Small intestine (tissue), 7 donors: ENCODE results near the gene ABCA12. TPM values are rescaled to one million over a fixed set of nuclear protein-coding genes. Genes with fewer than 3 reads are reported as not detected.

ENCODE experiments used
- DNase-seq, 2 donors: peaks; one replicate each; pipeline versions ENCODE4 v3.0.0 to v3.0.0-alpha.2; 2013
- FAIRE-seq: peaks from 2 replicates; lab custom pipeline; 2012; peaks lifted over from hg19 to GRCh38; lab: Jason Lieb, UNC
- H3K27ac ChIP-seq, 3 donors: one replicate each; pipeline ENCODE4 v1.5.1; 2013; ENCODE audit warnings: low read length in 2 of 3, mild to moderate bottlenecking in 2 of 3, control low read depth in 1 of 3, inconsistent platforms in 1 of 3, low read depth in 1 of 3, moderate library complexity in 1 of 3
- H3K27me3 ChIP-seq, 3 donors: one replicate each; pipeline ENCODE4 v1.6.1; 2013; ENCODE audit warnings: low read length in 3 of 3, inconsistent platforms in 1 of 3; ENCODE audit not compliant: control insufficient read depth in 3 of 3, insufficient read depth in 3 of 3
- H3K36me3 ChIP-seq, 3 donors: one replicate each; pipeline ENCODE4 v1.6.1; 2013; ENCODE audit warnings: low read length in 3 of 3, inconsistent platforms in 1 of 3, low read depth in 1 of 3, mild to moderate bottlenecking in 1 of 3, moderate library complexity in 1 of 3; ENCODE audit not compliant: control insufficient read depth in 3 of 3, insufficient read depth in 2 of 3
- H3K4me1 ChIP-seq, 3 donors: one replicate each; pipeline ENCODE4 v1.6.1; 2013; ENCODE audit warnings: low read length in 2 of 3, inconsistent platforms in 1 of 3, low read depth in 1 of 3, mild to moderate bottlenecking in 1 of 3, moderate library complexity in 1 of 3; ENCODE audit not compliant: control insufficient read depth in 3 of 3, insufficient read depth in 2 of 3
- H3K4me3 ChIP-seq, 3 donors: one replicate each; pipeline ENCODE4 v1.5.1; 2013; ENCODE audit warnings: low read length in 3 of 3, control low read depth in 1 of 3, inconsistent platforms in 1 of 3, low read depth in 1 of 3, mild to moderate bottlenecking in 1 of 3, moderate library complexity in 1 of 3
- H3K9me3 ChIP-seq, 2 donors: one replicate each; pipeline ENCODE4 v1.6.1; 2013; ENCODE audit warnings: low read depth in 1 of 2, low read length in 1 of 2; ENCODE audit not compliant: control insufficient read depth in 2 of 2, insufficient read depth in 1 of 2
- WGBS, 3 donors: extraction: QIAGEN DNeasy Blood & Tissue Kit; methylation state at CpG; one replicate each; pipeline ENCODE4 v1.1.7; 2013; 5-methylcytosine and 5-hydroxymethylcytosine counted together
- polyA plus RNA-seq, 4 donors: library from polyadenylated mRNA; stranded (reverse) in 3 of 4; unstranded in 1 of 4; fragments of 200-250 nt in 3 of 4; fragments of 120-200 nt in 1 of 4; gene quantifications; one replicate each; pipeline versions ENCODE4 v1.2.1 to v1.2.3, GENCODE V29; 2013
- donor health status: healthy with polysubstance abuse.
- donor health status: control.
- donor health status: control.
- donor health status: Bipolar disorder and iron deficiency.
- donor health status: healthy.

The ABCA12 gene
- polyA plus RNA-seq, 4 donors: under 0.01 to 0.03 TPM; not detected in 2

DNA sequence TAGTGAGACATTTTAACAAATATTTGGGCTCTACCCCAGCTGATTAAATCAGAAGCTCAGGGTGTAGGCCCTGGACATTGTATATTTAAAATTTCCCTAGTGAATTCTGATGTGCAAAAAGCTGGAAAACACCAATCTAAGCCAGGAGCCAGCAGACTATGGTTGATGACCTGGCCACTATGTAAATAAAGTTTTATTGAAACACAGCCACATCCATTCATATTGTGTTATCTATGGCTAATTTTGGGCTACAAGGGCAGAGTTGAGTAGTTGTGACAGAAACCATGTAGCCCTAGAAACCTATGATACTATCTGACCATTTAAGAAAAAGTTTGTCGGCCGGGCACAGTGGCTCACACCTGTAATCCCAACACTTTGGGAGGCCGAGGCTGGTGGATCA lies 243.0 kb downstream of the ABCA12 start:
- Histone ChIP-seq H3K4me3 (no peak overlapping the region), H3K27me3 (no peaks in the 10 kb centered on the region), H3K4me1 (no peaks in the 10 kb centered on the region), H3K27ac (no peak overlapping the region), H3K9me3 (no peaks in the 10 kb centered on the region), H3K36me3 (no peaks in the 10 kb centered on the region)
- WGBS, 3 donors: 92 to 94% (median 92%) methylated on average over 3 of the region's 3 CpGs
- DNase-seq (no peak), FAIRE-seq (no peak)

DNA sequence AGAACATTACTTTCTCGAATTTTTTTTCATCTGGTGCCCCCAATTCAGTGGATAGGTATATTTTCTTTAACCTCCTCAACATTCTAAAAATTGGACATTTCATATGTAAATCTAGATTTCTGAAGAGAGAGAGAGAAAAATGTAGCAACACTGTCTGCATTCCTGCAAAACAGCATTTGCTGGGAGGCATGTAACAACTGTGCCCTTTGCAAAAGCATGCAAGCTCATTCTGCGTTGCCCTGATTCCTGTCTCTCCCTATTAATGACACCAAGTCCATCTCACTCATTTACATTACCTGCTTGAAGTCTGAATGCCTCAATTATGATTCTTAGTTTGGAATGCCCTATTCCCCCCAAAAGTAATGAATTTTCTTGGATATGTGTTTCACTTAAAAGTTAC lies 249.1 kb downstream of the ABCA12 start:
- no peaks in the 10 kb centered on the region for H3K9me3 ChIP-seq
- no peaks in the 10 kb centered on the region for H3K27me3 ChIP-seq
- DNase-seq (no peak), FAIRE-seq (no peak)
- H3K36me3 ChIP-seq: no peaks in the 10 kb centered on the region
- H3K4me1 ChIP-seq: no peaks in the 10 kb centered on the region
- no peak overlapping the region for H3K27ac ChIP-seq
- 70 to 85% (median 75%) methylated on average over 2 of the region's 2 CpGs for WGBS, 3 donors
- no peak overlapping the region for H3K4me3 ChIP-seq

DNA sequence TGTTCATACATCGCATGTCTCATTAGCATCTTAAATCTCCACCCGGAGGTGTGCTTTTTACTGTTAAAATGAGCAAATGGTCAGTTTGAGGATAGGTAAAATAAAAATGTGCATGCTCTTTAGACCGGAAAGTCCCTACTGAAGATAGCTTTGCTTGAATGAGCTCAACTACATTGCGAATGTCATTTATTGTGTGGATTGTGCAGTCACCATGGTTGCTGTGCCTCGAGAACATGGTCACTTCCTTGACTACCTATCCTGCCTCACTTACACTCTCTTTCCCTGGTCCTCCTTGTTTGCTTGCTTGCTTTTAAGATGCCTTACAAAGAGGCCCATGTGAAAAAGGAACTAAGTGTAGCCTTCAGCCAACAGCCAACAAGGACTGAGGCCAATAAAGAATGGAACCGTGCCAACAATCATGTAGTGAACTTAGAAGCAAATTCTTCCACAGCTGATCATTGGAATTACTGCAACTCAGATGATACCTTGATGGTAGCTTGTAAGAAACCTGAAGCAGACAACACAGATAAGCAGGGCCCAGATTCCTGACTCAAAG lies 256.7 kb downstream of the ABCA12 start:
- no peaks in the 10 kb centered on the region for H3K9me3 ChIP-seq
- H3K27ac ChIP-seq: no peak overlapping the region
- H3K4me3 ChIP-seq: no peak overlapping the region
- FAIRE-seq (no peak), DNase-seq (peak; percentile 1 to 24)
- WGBS, 3 donors: 85 to 89% (median 87%) methylated on average over 6 of the region's 6 CpGs
- H3K27me3 ChIP-seq: no peaks in the 10 kb centered on the region
- H3K4me1 ChIP-seq: peaks cover 0 to under 1% (median 0%) of the 10 kb centered on the region in 3 donors
- no peaks in the 10 kb centered on the region for H3K36me3 ChIP-seq

Other genes with a start within 250 kb of the ABCA12 start
- gene ATIC, start 173.4 kb upstream of the ABCA12 start, polyA plus RNA-seq: 100 to 1,000 TPM in 2 of 4 donors, 10 to 100 TPM in 2; 71.6 to 138 (median 104) TPM